AG10803 (cell line): ENCODE results near the gene DGKG.

Source experiments
- DNase-seq: peaks from one replicate; pipeline ENCODE4 v3.0.0; 2010; ENCODE audit warnings: low read depth
- H3K4me3 ChIP-seq: 2 replicates; pipeline ENCODE4 v1.5.1; 2011; ENCODE audit warnings: mild to moderate bottlenecking, low read length, control low read depth
- TF ChIP-seq, protein P1 (sequence below): conservative IDR thresholded peaks from 2 replicates; pipeline ENCODE4 v1.5.1; 2011; ENCODE audit warnings: mild to moderate bottlenecking, low read length, control low read depth, inconsistent platforms

Gene DGKG

DNA sequence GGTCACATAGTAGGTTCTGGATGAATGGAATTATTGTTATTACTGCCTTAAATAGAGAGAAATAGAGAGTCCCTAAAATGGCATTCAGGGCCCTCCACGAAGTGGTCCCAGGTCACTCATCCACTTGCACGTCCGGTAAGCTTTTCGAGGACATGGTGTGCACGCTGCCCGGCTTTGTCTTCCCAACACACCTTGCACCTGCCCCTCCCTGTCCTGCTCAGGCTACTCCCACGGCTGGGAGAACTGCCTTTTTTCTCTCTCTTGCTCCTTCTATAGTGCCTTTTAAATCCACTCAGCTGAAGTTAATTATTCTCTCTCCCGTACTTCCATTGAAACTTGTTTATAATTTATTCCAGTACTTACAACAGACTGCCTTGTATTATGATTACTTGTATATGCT, 5.6 kb upstream of the DGKG start:
- TF ChIP-seq, protein P1, sequence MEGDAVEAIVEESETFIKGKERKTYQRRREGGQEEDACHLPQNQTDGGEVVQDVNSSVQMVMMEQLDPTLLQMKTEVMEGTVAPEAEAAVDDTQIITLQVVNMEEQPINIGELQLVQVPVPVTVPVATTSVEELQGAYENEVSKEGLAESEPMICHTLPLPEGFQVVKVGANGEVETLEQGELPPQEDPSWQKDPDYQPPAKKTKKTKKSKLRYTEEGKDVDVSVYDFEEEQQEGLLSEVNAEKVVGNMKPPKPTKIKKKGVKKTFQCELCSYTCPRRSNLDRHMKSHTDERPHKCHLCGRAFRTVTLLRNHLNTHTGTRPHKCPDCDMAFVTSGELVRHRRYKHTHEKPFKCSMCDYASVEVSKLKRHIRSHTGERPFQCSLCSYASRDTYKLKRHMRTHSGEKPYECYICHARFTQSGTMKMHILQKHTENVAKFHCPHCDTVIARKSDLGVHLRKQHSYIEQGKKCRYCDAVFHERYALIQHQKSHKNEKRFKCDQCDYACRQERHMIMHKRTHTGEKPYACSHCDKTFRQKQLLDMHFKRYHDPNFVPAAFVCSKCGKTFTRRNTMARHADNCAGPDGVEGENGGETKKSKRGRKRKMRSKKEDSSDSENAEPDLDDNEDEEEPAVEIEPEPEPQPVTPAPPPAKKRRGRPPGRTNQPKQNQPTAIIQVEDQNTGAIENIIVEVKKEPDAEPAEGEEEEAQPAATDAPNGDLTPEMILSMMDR, result no peak
- no peak overlapping the region for H3K4me3 ChIP-seq
- no peak for DNase-seq

DNA sequence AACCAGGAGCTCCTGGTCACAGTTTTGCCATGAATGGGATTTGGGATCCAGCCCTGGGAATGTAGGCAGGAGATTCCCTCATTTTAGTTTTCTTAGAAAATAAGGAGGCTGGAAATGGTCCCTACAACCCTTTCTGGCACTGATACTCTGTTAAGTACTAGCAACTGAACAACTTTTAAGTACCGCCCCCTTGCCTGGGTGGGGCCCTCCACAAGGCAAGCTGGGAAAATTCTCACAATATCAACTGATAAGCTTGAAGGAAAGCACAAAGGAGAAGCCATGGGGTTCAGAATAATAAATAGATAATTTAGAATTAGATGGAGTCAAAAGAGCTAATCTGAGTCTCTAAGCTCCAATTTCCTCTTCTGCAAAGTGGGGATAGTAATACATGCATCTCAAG, 4.2 kb upstream of the DGKG start:
- H3K4me3 ChIP-seq, result no peak overlapping the region
- TF ChIP-seq, protein P1, result no peak
- DNase-seq, result no peak

DNA sequence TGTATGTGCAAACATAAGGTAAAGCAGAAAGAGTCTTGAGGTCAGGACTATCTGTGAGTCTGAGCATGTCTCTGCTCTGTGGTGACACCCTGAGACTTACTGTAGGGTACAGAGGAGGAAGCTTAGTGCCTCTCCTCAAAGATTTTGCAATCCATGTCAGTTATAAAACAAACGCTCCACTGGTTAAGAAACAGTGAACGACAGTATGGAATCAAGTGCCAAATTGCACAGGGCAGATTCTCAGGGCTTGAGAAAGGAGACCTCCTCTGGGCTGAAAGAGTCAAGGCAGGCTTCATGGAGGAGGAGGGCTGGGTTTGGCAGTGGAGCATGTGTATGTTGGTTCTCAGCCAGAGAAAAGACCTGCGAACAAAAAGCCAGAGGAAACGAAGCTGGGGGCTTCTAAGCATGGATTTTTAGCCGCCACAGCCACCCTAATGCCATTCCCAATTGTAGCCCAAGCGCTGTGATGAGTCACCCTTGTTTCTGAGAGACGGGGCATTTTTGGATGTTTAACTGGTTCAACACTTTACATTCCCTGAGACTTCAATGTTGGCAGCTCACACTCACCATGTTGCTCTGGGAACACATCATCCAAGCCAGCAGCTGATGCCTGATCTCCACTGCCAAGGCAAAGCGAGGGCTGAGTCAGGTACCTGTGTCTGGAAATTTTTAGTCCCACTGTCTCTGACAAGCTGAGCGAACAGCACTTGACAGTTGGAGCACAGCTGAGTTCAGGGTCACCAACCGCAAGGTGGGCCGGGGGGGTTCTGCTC, 3.4 kb upstream of the DGKG start:
- TF ChIP-seq, protein P1, result no peak
- no peak overlapping the region for H3K4me3 ChIP-seq
- DNase-seq, result no peak

DNA sequence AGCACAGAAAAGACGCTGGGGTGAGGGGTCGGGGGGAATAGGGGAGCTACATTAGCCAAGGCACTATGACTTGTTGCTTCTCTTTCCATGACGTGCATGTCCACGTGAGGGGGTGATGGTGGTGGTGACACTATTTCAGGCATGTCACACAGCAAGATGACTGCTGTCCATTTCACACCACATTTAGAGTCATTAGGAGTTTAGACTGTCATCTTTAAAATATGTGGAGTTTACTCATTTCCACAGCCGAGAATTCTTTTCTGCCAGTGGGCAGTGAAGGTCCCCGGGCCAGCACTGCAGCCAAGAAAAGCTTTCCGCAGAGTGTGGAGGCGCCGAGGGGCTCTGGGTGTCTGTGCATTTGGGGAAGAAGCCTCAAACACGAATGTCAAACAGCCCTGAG, 954 bp upstream of the DGKG start:
- H3K4me3 ChIP-seq, result no peak overlapping the region
- DNase-seq, result no peak
- TF ChIP-seq, protein P1, result no peak

DNA sequence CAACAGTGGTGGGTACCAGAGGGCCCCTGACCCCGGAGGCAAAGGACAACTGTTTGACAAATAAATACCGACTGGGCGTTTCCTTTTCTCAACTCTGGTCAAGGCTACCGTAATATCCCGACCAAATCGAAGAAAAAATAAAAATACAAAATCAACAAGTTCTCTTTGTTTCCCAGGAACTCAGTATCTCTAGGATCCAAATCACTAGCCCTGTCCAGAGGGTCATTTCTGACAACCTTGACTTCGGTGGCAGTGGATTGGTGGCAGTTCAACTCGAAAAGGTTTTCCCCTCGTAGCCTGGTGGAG, 456 bp upstream of the DGKG start:
- H3K4me3 ChIP-seq, result no peak overlapping the region; the same call in 1 of the 2 replicates
- no peak for DNase-seq
- TF ChIP-seq, protein P1, result no peak

DNA sequence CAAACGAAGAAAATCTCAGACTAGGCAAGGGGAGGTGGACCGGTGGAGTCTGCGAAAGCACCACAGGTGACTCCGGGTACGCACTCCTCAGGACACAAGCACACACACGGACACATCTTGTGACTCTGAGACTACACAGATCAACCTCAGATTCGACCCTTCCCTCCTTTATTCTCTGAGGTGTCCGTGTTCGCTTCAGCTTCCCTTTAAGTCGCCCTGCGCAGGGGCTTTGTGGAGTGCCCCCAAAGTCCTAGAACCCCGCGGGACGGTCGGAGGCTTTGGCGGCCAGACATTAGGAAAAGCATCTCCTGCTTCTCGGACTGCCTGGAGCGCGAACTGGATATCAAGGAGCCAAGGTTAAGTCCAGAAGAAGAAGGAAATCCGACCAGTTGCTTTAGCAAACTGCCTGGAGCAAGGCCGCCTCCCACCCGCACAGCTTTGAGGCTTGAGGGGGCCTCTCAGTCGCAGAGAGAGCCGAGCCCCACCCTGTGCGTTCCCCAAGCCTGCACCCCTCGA, 730 bp downstream of the DGKG start:
- no peak overlapping the region for H3K4me3 ChIP-seq
- DNase-seq, result no peak
- TF ChIP-seq, protein P1, result no peak

DNA sequence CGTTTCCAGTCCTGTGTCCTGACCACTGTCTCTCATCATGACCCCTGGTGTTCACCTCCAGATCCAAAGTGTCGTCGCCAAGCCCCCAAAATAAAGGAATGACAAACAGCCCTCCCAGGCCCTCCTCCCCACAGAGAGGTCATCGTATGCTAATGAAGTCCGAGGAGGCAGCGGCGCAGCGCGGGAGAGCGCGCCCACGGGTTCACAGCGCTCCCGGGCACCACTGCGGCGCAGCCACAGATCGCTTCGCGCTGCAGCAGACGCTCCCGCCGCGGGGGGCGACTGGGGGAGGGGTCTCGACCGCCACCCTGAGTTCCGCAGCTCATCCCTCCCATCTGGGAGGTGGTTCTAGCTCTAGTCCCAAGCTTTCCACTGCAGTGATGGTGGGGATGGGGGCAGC, 1.3 kb downstream of the DGKG start:
- DNase-seq, result no peak
- TF ChIP-seq, protein P1, result no peak
- H3K4me3 ChIP-seq, result no peak overlapping the region
